Pancreas (tissue), 10 donors: ENCODE data around the gene TTLL7. TPM values are rescaled to one million over a fixed set of nuclear protein-coding genes. Genes with fewer than 3 reads are reported as not detected.

ENCODE experiments used
- ATAC-seq, 4 donors: fragments of 200-7000 bp; cut with Tn5 transposase; one replicate each; pipeline versions ENCODE4 v1.8.0 to v1.9.1; 2020; ENCODE audit warnings: mild to moderate bottlenecking in 4 of 4, moderate library complexity in 4 of 4
- DNase-seq, 6 donors: peaks; one replicate each; pipeline ENCODE4 v3.0.0-alpha.2; 2020
- FAIRE-seq: peaks from 2 replicates; lab custom pipeline; 2012; peaks lifted over from hg19 to GRCh38; lab: Jason Lieb, UNC
- H3K27ac ChIP-seq, 4 donors: fragments of 200-600 bp; sonication (generic); 1 replicate in 3 of 4; 2 replicates in 1 of 4; pipeline versions ENCODE4 v1.5.0 to v1.8.0; 2020
- H3K27me3 ChIP-seq, 4 donors: fragments of 200-600 bp; one replicate each; pipeline ENCODE4 v1.8.0; 2021
- H3K36me3 ChIP-seq, 3 donors: fragments of 200-600 bp; sonication (generic) in 1 of 3; one replicate each; pipeline versions ENCODE4 v1.5.0 to v1.8.0; 2020 to 2021
- H3K4me1 ChIP-seq, 3 donors: fragments of 200-600 bp; one replicate each; pipeline ENCODE4 v1.8.0; 2021
- H3K4me3 ChIP-seq, 4 donors: fragments of 200-600 bp; sonication (generic) in 2 of 4; one replicate each; pipeline versions ENCODE4 v1.5.0 to v1.8.0; 2020 to 2021
- H3K9me3 ChIP-seq, 4 donors: fragments of 200-600 bp; one replicate each; pipeline ENCODE4 v1.8.0; 2021
- CTCF ChIP-seq, 4 donors: fragments of 200-600 bp; sonication (generic) in 3 of 4; IDR thresholded peaks; one replicate each; pipeline versions ENCODE4 v1.5.0 to v1.8.0; 2021; ENCODE audit warnings: antibody characterized with exemption in 4 of 4
- WGBS, 2 donors: extraction: QIAGEN DNeasy Blood & Tissue Kit; methylation state at CpG; one replicate each; pipeline ENCODE4 v1.1.7; 2013; 5-methylcytosine and 5-hydroxymethylcytosine counted together
- intact Hi-C, 3 donors: fragments of 100-400 bp; cut with DNase I; formaldehyde crosslinking; loops; one replicate each; pipeline versions ENCODE4 v1.11.1 to v1.14.2; 2022
- polyA plus RNA-seq, 2 donors: library from polyadenylated mRNA; stranded (reverse); fragments of 200-250 nt; gene quantifications; one replicate each; pipeline ENCODE4 v1.2.3, GENCODE V29; 2013
- total RNA-seq, 6 donors: library from RNA; stranded (reverse); fragmentation: NEBNext Ultra II Directional in 4 of 6; extraction: Animal tissue kit (Norgen Biotek cat#: 25700) in 4 of 6; gene quantifications; one replicate each; pipeline versions ENCODE4 v1.2.1 to v1.2.4, GENCODE V29; 2021 to 2023
- donor health status: healthy with polysubstance abuse.
- donor health status: DM: no; HTN: no; CAD: no; lungs with moderate emphysema.
- donor health status: DM: no; HTN: no; CAD: no.
- donor health status: control.
- donor health status: control.
- donor health status: Bipolar disorder and iron deficiency.
- donor health status: DM: yes; HTN: yes; CAD: no.
- donor health status: DM: no; HTN: no; CAD: no.
- donor health status: DM: no; HTN: no; CAD: no.
- donor health status: DM: yes; HTN: yes; CAD: no.

TTLL7 gene
- total and polyA plus RNA-seq, 8 donors: 10.5 to 22.4 (median 13.0) TPM

GRCh38 chr1:84006591-84006990 is 7.7 kb upstream of the TTLL7 start:
- no peaks in the 10 kb centered on the region for H3K36me3 ChIP-seq
- 85 to 88% methylated on average over 6 of the region's 6 CpGs for WGBS, 2 donors
- no peak for TF ChIP-seq CTCF (IDR thresholded peaks at IDR 0.05)
- intact Hi-C loops: no loop called here
- no peak overlapping the region for H3K27ac ChIP-seq
- DNase-seq: no peak
- H3K4me1 ChIP-seq: no peaks in the 10 kb centered on the region
- no peak for FAIRE-seq
- ATAC-seq: no peak
- no peaks in the 10 kb centered on the region for H3K27me3 ChIP-seq
- no peaks in the 10 kb centered on the region for H3K9me3 ChIP-seq
- no peak overlapping the region for H3K4me3 ChIP-seq

GRCh38 chr1:84001501-84001900 is 2.6 kb upstream of the TTLL7 start:
- intact Hi-C loops: no loop called here
- TF ChIP-seq CTCF (IDR thresholded peaks at IDR 0.05): no peak
- H3K4me3 ChIP-seq: no peak overlapping the region
- H3K9me3 ChIP-seq: no peaks in the 10 kb centered on the region
- DNase-seq (no peak), ATAC-seq (no peak), FAIRE-seq (no peak)
- 83 to 85% methylated on average over 2 of the region's 2 CpGs for WGBS, 2 donors
- no peaks in the 10 kb centered on the region for H3K27me3 ChIP-seq
- no peak overlapping the region for H3K27ac ChIP-seq
- no peaks in the 10 kb centered on the region for H3K36me3 ChIP-seq
- peaks cover 0 to 14% (median 0%) of the 10 kb centered on the region in 3 donors for H3K4me1 ChIP-seq

GRCh38 chr1:84000954-84001495 is 2.1 kb upstream of the TTLL7 start:
- no peak for ATAC-seq
- H3K36me3 ChIP-seq: no peaks in the 10 kb centered on the region
- no peak overlapping the region for H3K27ac ChIP-seq
- intact Hi-C loops: no loop called here
- H3K4me3 ChIP-seq: no peak overlapping the region
- no peaks in the 10 kb centered on the region for H3K27me3 ChIP-seq
- 86 to 92% methylated on average over 4 of the region's 4 CpGs for WGBS, 2 donors
- peaks cover 0 to 14% (median 0%) of the 10 kb centered on the region in 3 donors for H3K4me1 ChIP-seq
- TF ChIP-seq CTCF (IDR thresholded peaks at IDR 0.05): no peak
- FAIRE-seq: no peak
- H3K9me3 ChIP-seq: no peaks in the 10 kb centered on the region
- DNase-seq: no peak

- TF ChIP-seq CTCF (IDR thresholded peaks at IDR 0.05): no peak
- FAIRE-seq: no peak
- H3K27ac ChIP-seq: no peak overlapping the region
- no peaks in the 10 kb centered on the region for H3K36me3 ChIP-seq
- peaks cover 0 to 14% (median 0%) of the 10 kb centered on the region in 3 donors for H3K4me1 ChIP-seq
- DNase-seq: no peak
- intact Hi-C loops: no loop called here
- no peaks in the 10 kb centered on the region for H3K27me3 ChIP-seq
- no peak for ATAC-seq
- no peaks in the 10 kb centered on the region for H3K9me3 ChIP-seq
- no peak overlapping the region for H3K4me3 ChIP-seq
- 63 to 73% methylated on average over 8 of the region's 8 CpGs for WGBS, 2 donors
Observed at GRCh38 chr1:84000196-84000885, 1.4 kb upstream of the TTLL7 start.

- TF ChIP-seq CTCF (IDR thresholded peaks at IDR 0.05): no peak
- Histone ChIP-seq H3K4me3 (peak overlapping the region; percentile 85 to 99 (median 95)), H3K36me3 (no peaks in the 10 kb centered on the region), H3K4me1 (peaks cover 0 to 14% (median 0%) of the 10 kb centered on the region in 3 donors), H3K27ac (peak overlapping the region; percentile 84 to 86 (median 85)), H3K27me3 (no peaks in the 10 kb centered on the region), H3K9me3 (no peaks in the 10 kb centered on the region)
- ATAC-seq (peak; percentile 92 to 96 (median 94)), FAIRE-seq (no peak), DNase-seq (peak in 5 of 6 donors; percentile 74 to 89 (median 76))
- intact Hi-C loops: no loop called here
- WGBS, 2 donors: 1% methylated on average over 24 to 26 of the region's 26 CpGs
Observed at GRCh38 chr1:83999316-83999819, 436 bp upstream of the TTLL7 start.
